PC-3 (cell line): Measurements from ENCODE around the gene SLC9A6. TPM values are rescaled to one million over a fixed set of nuclear protein-coding genes. Genes with fewer than 3 reads are reported as not detected.

ENCODE experiments used
- ATAC-seq: fragments of 200-7000 bp; cut with Tn5 transposase; 2 replicates; pipeline ENCODE4 v1.9.1; 2020; ENCODE audit warnings: mild to moderate bottlenecking, moderate library complexity
- BruUV-seq: library from RNA; stranded (reverse); fragments of 400-500 nt; replicated peaks from 2 replicates; lab custom pipeline; 2021; lab: Mats Ljungman, UMichigan
- CTCF ChIA-PET: fragments of 300-600 bp; sonication (Branson Sonifier 250); formaldehyde crosslinking; loops from one replicate; lab custom pipeline; 2022; ENCODE audit warnings: antibody characterized with exemption; lab: Charles Lee
- POLR2A ChIA-PET: fragments of 300-600 bp; sonication (Branson Sonifier 250); formaldehyde crosslinking; loops from one replicate; lab custom pipeline; 2022; ENCODE audit warnings: antibody characterized with exemption; ENCODE audit not compliant: unreplicated experiment; lab: Charles Lee
- DNase-seq: peaks from one replicate; pipeline ENCODE4 v3.0.0-alpha.2; 2015
- H2AFZ ChIP-seq: fragments of 300-600 bp; sonication (generic); 2 replicates; pipeline ENCODE4 v1.6.0; 2016; ENCODE audit warnings: antibody characterized with exemption, low read length
- H3F3A ChIP-seq: fragments of 300-600 bp; sonication (generic); one replicate; pipeline ENCODE4 v1.6.0; 2017; ENCODE audit warnings: antibody characterized with exemption, low read length, control low read depth, mild to moderate bottlenecking; ENCODE audit not compliant: unreplicated experiment
- H3K27ac ChIP-seq: fragments of 300-600 bp; sonication (generic); 2 replicates; pipeline ENCODE4 v1.5.1; 2016; ENCODE audit warnings: mild to moderate bottlenecking, low read length
- H3K27me3 ChIP-seq: fragments of 300-600 bp; sonication (generic); 2 replicates; pipeline ENCODE4 v1.6.1; 2016; ENCODE audit warnings: low read length, mixed read lengths
- H3K36me3 ChIP-seq: fragments of 300-600 bp; sonication (generic); 2 replicates; pipeline ENCODE4 v1.6.1; 2016; ENCODE audit warnings: low read depth, mixed run types, low read length, mixed read lengths
- H3K4me1 ChIP-seq: fragments of 300-600 bp; sonication (generic); 2 replicates; pipeline ENCODE4 v1.5.1; 2016; ENCODE audit warnings: low read length; ENCODE audit not compliant: insufficient read depth
- H3K4me2 ChIP-seq: fragments of 300-600 bp; sonication (generic); 2 replicates; pipeline ENCODE4 v1.6.0; 2016; ENCODE audit warnings: low read length
- H3K4me3 ChIP-seq: fragments of 300-600 bp; sonication (generic); 2 replicates; pipeline ENCODE4 v1.5.1; 2016; ENCODE audit warnings: mild to moderate bottlenecking, low read length, mixed read lengths
- H3K79me2 ChIP-seq: fragments of 300-600 bp; sonication (generic); 2 replicates; pipeline ENCODE4 v1.6.1; 2017; ENCODE audit warnings: low read length, mixed read lengths
- H3K9ac ChIP-seq: fragments of 300-600 bp; sonication (generic); 2 replicates; pipeline ENCODE4 v1.6.0; 2016; ENCODE audit warnings: mild to moderate bottlenecking, low read length
- H3K9me2 ChIP-seq: fragments of 300-600 bp; sonication (generic); replicated peaks from 2 replicates; pipeline ENCODE4 v1.6.1; 2016; ENCODE audit warnings: mixed run types, low read length, mixed read lengths
- H3K9me3 ChIP-seq: fragments of 300-600 bp; sonication (generic); 2 replicates; pipeline ENCODE4 v1.6.1; 2016; ENCODE audit warnings: low read length, mixed read lengths
- H4K20me1 ChIP-seq: fragments of 300-600 bp; sonication (generic); 2 replicates; pipeline ENCODE4 v1.6.1; 2016; ENCODE audit warnings: low read length, mixed read lengths
- CTCF ChIP-seq: fragments of 300-600 bp; sonication (generic); conservative IDR thresholded peaks from 2 replicates; pipeline ENCODE4 v1.5.1; 2017; ENCODE audit warnings: antibody characterized with exemption, low read depth, mild to moderate bottlenecking, low read length
- EZH2 ChIP-seq: fragments of 300-600 bp; sonication (generic); IDR thresholded peaks from one replicate; pipeline ENCODE4 v1.6.1; 2017; ENCODE audit warnings: antibody characterized with exemption, mild to moderate bottlenecking, low read length; ENCODE audit not compliant: unreplicated experiment
- EZH2phosphoT487 ChIP-seq: fragments of 300-600 bp; sonication (generic); IDR thresholded peaks from 2 replicates; pipeline ENCODE4 v1.6.1; 2018; ENCODE audit warnings: mild to moderate bottlenecking, antibody characterized with exemption, low read length, borderline replicate concordance
- intact Hi-C: fragments of 100-400 bp; cut with micrococcal nuclease; formaldehyde crosslinking; loops from 2 replicates; pipeline ENCODE4 v1.9.0; 2023
- total RNA-seq: library from RNA; depleted of rRNA; stranded (reverse); fragments of >200 nt; gene quantifications from 2 replicates; pipeline ENCODE4 v1.2.3, GENCODE V29; 2014

Gene SLC9A6
- total RNA-seq, 1 experiment from 2014 or later: 14.4 TPM

- peaks cover 4% of the 10 kb centered on the region for H3F3A ChIP-seq
- no peaks in the 10 kb centered on the region for H3K9me3 ChIP-seq
- CTCF ChIA-PET: interaction anchor here (0.6 kb wide), 1 partner anchor 788 kb away, joined by 3 read pairs; no protein-coding TSS in a partner anchor
- POLR2A ChIA-PET: interaction anchor here (0.6 to 0.7 kb wide), 2 partner anchors 39 to 54 kb away, joined by 3 to 7 read pairs; no protein-coding TSS in a partner anchor
- H3K9ac ChIP-seq: peak overlapping the region; percentile 30; the same call in 1 of the 2 replicates
- peak; percentile 76 for ATAC-seq
- H3K9me2 ChIP-seq: no peaks in the 10 kb centered on the region
- peak; percentile 72 for DNase-seq
- H4K20me1 ChIP-seq: no peaks in the 10 kb centered on the region
- TF ChIP-seq EZH2phosphoT487 (no peak), CTCF (no peak), EZH2 (no peak)
- no peaks in the 10 kb centered on the region for H3K36me3 ChIP-seq
- peak overlapping the region; percentile 56 for H2AFZ ChIP-seq
- H3K4me2 ChIP-seq: peak overlapping the region; percentile 90
- no peaks in the 10 kb centered on the region for H3K27me3 ChIP-seq
- peaks cover 8% of the 10 kb centered on the region for H3K79me2 ChIP-seq
- H3K27ac ChIP-seq: peak overlapping the region; percentile 68
- H3K4me1 ChIP-seq: peaks cover 23% of the 10 kb centered on the region
- BruUV-seq: no TSS peak
- H3K4me3 ChIP-seq: peak overlapping the region; percentile 72
- intact Hi-C loops: loop anchor here (1.0 kb wide), 1 partner anchor 8 kb away; the partner anchor contains the start of gene SLC9A6
These were observed 7.6 kb upstream of the SLC9A6 start for GRCh38 chrX:135977611-135978010.

GRCh38 chrX:135981010-135981409 is 4.2 kb upstream of the SLC9A6 start:
- TF ChIP-seq CTCF (no peak), EZH2 (no peak), EZH2phosphoT487 (no peak)
- Histone ChIP-seq H3F3A (peaks cover 4% of the 10 kb centered on the region), H3K9ac (no peak overlapping the region), H3K9me2 (no peaks in the 10 kb centered on the region), H3K27ac (no peak overlapping the region), H3K36me3 (no peaks in the 10 kb centered on the region), H3K4me3 (no peak overlapping the region), H4K20me1 (no peaks in the 10 kb centered on the region), H2AFZ (no peak overlapping the region), H3K27me3 (no peaks in the 10 kb centered on the region), H3K4me1 (peaks cover 23% of the 10 kb centered on the region), H3K79me2 (peaks cover 6% of the 10 kb centered on the region), H3K4me2 (no peak overlapping the region), H3K9me3 (no peaks in the 10 kb centered on the region)
- no TSS peak for BruUV-seq
- ATAC-seq (no peak), DNase-seq (no peak)
- CTCF ChIA-PET: no interaction called here
- intact Hi-C loops: no loop called here
- POLR2A ChIA-PET: no interaction called here

GRCh38 chrX:135981668-135982067 is 3.6 kb upstream of the SLC9A6 start:
- H3K9me3 ChIP-seq: no peaks in the 10 kb centered on the region
- intact Hi-C loops: no loop called here
- no peaks in the 10 kb centered on the region for H4K20me1 ChIP-seq
- ChIA-PET POLR2A (no interaction called here), CTCF (no interaction called here)
- H3K9ac ChIP-seq: no peak overlapping the region
- H3K4me2 ChIP-seq: no peak overlapping the region
- TF ChIP-seq EZH2: no peak
- TF ChIP-seq EZH2phosphoT487: no peak
- no peak for TF ChIP-seq CTCF
- peaks cover 13% of the 10 kb centered on the region for H3K79me2 ChIP-seq
- H3K4me3 ChIP-seq: no peak overlapping the region
- peaks cover 4% of the 10 kb centered on the region for H3F3A ChIP-seq
- no TSS peak for BruUV-seq
- no peaks in the 10 kb centered on the region for H3K36me3 ChIP-seq
- H3K4me1 ChIP-seq: peaks cover 22% of the 10 kb centered on the region
- no peak for ATAC-seq
- H3K27me3 ChIP-seq: no peaks in the 10 kb centered on the region
- no peak overlapping the region for H3K27ac ChIP-seq
- no peaks in the 10 kb centered on the region for H3K9me2 ChIP-seq
- no peak overlapping the region for H2AFZ ChIP-seq
- DNase-seq: no peak
